Fibroblast of lung (primary cell): ENCODE results near the gene MEF2D.

Experiments used
- CTCF ChIP-seq, 2 donors: IDR thresholded peaks in 1 of 2; conservative IDR thresholded peaks in 1 of 2; 1 replicate in 1 of 2; 2 replicates in 1 of 2; pipeline ENCODE4 v1.5.1; 2011 to 2012; ENCODE audit warnings: low read length in 2 of 2, control low read depth in 1 of 2, inconsistent platforms in 1 of 2, low read depth in 1 of 2, mild to moderate bottlenecking in 1 of 2
- EZH2 ChIP-seq: IDR thresholded peaks from 2 replicates; pipeline ENCODE4 v1.5.1; 2012; ENCODE audit warnings: low read length, control low read depth, mild to moderate bottlenecking; ENCODE audit errors: missing control alignments

GRCh38 chr1:156532374-156532773 lies 31.8 kb upstream of the MEF2D start:
- TF ChIP-seq CTCF (conservative IDR thresholded peaks at IDR 0.05 in 1 of 2, IDR thresholded peaks at IDR 0.05 in 1 of 2; ENCODE audit: low read depth in 1 of 2, low read length in 2 of 2), result no peak
- TF ChIP-seq EZH2, result no peak
